HG03139 (cell line): Measurements from ENCODE around the gene CFAP43.

Experiments
- ATAC-seq: cut with Tn5 transposase; IDR thresholded peaks from one replicate; pipeline ENCODE4 v1.9.1; 2021; ENCODE audit not compliant: unreplicated experiment

Gene CFAP43

DNA sequence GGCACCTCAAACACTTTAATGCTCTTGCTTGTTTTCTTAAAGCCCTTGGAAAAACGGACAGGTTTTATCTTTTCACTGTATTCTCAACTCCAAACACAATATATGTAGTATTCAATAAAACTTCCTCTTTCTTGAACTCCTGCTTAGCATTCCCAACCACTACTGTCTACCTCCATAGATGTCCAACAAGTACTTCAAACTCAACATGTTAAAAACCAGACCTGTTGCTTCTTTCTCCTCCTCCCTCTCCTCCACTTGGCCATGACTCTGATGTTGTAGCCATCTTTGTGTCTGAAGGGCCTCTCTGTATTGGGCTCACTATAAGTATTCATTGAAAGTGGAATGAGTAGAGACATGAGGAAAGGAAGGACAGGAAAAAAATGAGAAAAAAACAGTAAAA, 130.3 kb downstream of the CFAP43 start:
- ATAC-seq = no peak

- ATAC-seq = no peak
Observed at GRCh38 chr10:104100795-104101194, 131.4 kb downstream of the CFAP43 start.

DNA sequence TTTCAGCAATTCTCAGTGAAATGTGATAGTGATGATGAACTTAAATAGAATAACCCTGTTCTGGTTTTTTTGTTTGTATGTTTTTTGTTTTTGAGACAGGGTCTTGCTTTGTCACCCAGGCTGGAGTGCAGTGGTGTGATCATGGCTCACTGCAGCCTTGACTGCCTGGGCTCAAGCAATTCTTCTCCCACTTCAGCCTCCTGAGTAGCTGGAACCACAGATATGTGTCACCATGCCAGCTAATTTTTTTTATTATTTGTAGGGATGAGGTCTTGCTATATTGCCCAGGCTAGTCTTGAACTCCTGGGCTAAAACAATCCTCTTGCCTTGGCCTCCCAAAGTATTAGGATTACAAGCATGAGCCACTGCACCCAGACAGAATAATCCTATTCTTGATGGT, 132.2 kb downstream of the CFAP43 start:
- ATAC-seq = no peak

GRCh38 chr10:104099269-104099668, 132.9 kb downstream of the CFAP43 start:
- ATAC-seq = no peak

GRCh38 chr10:104098358-104098925, 133.7 kb downstream of the CFAP43 start:
- ATAC-seq = no peak

DNA sequence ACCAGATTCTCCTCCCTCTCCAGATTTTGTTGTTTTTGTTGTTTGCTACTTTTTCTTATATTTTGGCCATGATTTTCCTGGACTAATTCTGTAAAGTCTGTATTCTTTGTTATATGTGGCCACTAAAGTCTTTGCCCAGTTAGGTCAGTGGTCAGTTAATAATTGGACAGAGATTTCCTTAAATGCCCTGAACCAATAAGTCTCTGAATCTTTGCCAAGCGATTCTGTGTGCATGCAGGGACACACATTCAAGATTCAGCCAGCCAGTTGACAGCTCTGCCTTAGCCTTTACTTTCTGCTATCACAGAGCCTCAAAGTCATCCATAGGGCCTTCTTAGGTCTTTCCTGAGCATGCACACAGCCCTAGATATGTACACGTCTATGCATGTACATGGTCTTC, 135.5 kb downstream of the CFAP43 start:
- ATAC-seq = no peak

- no peak for ATAC-seq
Observed at GRCh38 chr10:104092749-104093148, 139.4 kb downstream of the CFAP43 start.

- no peak for ATAC-seq
Observed at GRCh38 chr10:104090611-104091010, 141.6 kb downstream of the CFAP43 start.

DNA sequence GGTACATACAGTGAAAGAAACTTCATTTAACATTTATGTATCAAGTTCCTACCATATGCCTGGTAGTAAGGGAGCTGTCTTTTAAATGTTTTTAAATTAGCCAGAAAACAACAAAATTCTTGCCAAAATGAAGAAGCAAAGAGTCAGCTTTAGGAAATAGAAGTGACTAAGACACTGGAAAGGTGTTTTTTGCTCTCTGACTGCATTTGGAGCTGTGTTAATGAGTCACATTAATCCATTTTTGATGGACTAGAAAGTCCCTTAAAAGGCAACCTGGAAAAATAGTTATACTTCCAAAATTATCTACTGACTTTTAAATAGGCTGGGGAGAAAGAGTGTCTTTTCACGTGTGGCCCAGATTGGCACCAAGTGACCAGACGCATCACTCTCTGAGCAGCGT, 142.5 kb downstream of the CFAP43 start:
- ATAC-seq = no peak

DNA sequence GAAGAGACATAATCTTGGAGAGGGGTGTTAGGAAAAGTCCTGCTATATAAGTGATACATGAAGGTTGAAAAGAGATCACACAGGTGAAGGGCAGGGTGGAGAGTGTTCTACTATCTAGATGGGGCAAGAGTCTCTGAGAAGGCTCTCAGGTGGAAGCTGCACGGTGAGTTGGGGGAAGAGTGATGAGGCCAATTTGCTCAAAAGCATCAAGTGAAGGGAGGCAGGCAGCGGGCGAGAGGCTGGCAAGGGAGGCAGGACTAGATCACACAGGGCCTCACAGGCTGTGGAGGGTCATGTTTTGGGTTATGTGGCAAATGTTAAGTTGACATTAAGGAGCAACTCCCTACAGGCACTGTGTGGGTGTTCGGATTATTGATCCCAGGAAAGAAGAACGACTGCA, 143.9 kb downstream of the CFAP43 start:
- ATAC-seq = no peak

DNA sequence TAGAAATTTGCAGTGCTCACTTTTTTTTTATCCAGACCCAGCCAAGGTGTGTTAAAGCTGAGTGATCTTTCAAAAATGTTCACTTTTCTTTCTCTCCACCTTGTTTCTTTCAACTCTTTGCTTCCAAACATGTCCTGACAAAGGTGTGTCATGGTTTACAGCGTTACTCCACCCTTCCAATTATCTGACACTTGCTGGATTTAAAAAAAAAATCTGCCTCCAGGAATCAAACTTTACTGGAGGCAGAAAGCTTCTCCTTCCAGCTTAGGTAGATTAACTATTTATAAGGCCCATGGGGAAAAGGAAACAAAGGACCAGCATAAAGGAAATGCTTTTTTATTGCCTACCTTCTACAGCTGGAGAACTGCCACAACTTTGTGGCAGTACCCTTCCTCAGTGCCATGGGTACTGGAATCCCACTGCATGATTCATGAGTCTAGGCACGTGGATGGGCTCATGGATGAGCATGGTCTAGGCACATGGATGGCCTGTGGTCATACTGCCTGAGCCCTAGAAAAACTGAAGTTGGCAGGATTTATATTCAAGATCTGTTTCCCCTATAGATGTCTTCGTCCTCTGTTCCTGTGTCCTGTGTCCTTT, 146.3 kb downstream of the CFAP43 start, which contains the start of gene COL17A1:
COL17A1 (minus strand) TSS at position 80 of the 600 bp plus-strand sequence. CDS start 5,207 bp downstream, outside the sequence.
- ATAC-seq = no peak

DNA sequence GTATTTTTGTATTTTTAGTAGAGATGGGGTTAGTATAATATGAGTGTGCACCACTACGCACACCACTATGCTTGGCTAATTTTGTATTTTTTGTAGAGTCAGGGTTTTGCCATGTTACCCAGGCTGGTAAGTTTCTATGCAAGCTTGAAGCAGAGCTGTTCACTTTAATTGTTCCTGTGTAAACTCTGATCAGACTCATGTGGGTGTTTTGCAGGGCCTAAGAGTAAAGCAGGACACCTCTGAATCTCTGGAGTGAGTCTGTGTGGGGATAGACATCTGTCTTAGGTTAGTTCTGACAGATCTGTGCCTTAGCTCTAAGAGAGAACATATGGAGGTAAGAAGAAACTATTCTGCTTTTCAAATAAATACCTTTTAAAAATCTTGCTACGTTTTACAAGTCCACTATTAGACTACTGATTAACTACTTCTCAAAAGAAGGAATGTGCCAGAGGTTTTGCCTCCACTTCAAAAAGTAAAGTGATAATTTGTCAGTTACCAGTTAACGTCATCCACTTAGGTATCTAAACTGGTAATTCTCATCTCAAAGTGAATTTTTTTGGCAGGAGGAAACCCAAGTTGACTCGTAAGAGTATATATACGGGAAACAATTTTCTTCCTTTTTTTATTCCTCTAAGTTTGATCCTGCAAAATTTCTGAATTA, 147.6 kb downstream of the CFAP43 start:
- no peak for ATAC-seq

DNA sequence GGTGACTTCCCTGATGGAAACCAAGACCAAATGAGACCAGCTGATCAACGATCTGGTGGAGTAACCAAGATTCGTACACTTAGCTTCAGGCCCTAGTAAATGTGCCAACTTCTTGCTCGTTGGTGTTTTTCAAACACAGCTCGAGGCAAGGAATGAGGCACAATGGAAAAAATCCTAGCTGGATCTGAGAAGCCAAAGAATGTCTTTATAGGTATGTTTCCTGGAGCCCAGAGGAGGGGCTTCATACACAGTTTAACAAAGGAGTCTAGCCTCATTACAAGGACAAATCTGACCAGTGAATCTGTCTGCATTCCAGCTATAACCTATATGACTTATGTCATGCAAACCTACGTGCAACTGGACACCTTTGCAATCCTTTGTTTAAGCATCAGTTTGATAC, 150.2 kb downstream of the CFAP43 start:
- ATAC-seq = no peak

GRCh38 chr10:104080762-104081161, 151.4 kb downstream of the CFAP43 start:
- no peak for ATAC-seq
